ENCODE measurements around the gene KRTAP19-4.

DNA sequence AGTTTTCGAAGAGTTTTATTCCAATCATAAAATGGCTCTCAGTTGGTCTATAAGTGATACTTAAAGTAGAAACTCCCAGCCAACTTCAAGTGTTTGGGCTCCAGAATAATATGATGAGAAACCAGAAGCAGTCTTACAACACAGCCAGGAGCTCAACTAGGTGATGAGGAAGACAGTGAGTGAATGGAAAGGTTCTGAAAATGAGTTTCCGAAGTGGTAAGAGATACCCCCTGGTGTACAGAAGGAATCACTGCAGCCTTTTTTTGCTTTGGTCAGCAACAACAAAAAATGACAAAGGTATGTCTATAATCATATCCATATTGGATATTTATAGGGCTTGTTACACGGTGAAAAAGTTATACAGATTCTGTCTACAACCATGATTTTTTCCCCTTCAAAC, 33.3 kb downstream of the KRTAP19-4 start:
- TF ChIP-seq, protein P1, sequence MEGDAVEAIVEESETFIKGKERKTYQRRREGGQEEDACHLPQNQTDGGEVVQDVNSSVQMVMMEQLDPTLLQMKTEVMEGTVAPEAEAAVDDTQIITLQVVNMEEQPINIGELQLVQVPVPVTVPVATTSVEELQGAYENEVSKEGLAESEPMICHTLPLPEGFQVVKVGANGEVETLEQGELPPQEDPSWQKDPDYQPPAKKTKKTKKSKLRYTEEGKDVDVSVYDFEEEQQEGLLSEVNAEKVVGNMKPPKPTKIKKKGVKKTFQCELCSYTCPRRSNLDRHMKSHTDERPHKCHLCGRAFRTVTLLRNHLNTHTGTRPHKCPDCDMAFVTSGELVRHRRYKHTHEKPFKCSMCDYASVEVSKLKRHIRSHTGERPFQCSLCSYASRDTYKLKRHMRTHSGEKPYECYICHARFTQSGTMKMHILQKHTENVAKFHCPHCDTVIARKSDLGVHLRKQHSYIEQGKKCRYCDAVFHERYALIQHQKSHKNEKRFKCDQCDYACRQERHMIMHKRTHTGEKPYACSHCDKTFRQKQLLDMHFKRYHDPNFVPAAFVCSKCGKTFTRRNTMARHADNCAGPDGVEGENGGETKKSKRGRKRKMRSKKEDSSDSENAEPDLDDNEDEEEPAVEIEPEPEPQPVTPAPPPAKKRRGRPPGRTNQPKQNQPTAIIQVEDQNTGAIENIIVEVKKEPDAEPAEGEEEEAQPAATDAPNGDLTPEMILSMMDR (IDR thresholded peaks at IDR 0.05) = peak in 2 of 6 experiments; percentile 9 to 24
- TF ChIP-seq POLR2A (IDR thresholded peaks at IDR 0.05) = no peak

Data from adrenal gland (tissue), 5 donors.